Gastroesophageal sphincter (tissue), 3 donors: ENCODE measurements around the gene NFIA.

ENCODE experiments used
- EP300 ChIP-seq: sonication (generic); formaldehyde crosslinking; IDR thresholded peaks from one replicate; pipeline ENCODE4 v1.6.1; 2017; ENCODE audit warnings: antibody characterized with exemption, mild to moderate bottlenecking
- TF ChIP-seq, protein P1 (sequence below), 4 experiments: fragments of 200-600 bp in 2 of 4; fragments of 450-650 bp in 2 of 4; sonication (generic) in 1 of 4; IDR thresholded peaks; one replicate each; pipeline ENCODE4 v1.5.1; 2017 to 2019; ENCODE audit warnings: antibody characterized with exemption in 4 of 4, mild to moderate bottlenecking in 2 of 4, moderate library complexity in 2 of 4

DNA sequence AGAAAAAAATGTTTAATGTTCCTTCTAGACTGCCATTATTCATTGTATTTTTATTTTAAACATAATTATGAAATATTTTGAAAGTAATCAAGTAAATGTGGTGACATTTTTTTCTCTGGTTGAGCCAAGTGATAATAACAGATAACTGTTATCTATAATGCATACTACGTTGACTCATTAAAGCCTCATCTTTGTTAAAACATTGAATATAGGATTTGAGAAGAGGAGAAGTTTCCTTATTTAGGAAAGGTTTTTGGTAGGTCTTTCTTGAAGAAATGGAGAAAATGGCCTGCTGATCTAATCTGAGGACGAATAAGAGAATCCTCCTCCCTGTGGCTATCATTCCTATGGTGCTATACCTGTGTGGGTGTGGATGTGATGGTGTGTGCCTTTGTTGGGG lies 89.0 kb downstream of the NFIA start:
- TF ChIP-seq, protein P1, sequence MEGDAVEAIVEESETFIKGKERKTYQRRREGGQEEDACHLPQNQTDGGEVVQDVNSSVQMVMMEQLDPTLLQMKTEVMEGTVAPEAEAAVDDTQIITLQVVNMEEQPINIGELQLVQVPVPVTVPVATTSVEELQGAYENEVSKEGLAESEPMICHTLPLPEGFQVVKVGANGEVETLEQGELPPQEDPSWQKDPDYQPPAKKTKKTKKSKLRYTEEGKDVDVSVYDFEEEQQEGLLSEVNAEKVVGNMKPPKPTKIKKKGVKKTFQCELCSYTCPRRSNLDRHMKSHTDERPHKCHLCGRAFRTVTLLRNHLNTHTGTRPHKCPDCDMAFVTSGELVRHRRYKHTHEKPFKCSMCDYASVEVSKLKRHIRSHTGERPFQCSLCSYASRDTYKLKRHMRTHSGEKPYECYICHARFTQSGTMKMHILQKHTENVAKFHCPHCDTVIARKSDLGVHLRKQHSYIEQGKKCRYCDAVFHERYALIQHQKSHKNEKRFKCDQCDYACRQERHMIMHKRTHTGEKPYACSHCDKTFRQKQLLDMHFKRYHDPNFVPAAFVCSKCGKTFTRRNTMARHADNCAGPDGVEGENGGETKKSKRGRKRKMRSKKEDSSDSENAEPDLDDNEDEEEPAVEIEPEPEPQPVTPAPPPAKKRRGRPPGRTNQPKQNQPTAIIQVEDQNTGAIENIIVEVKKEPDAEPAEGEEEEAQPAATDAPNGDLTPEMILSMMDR (IDR thresholded peaks at IDR 0.05) = no peak
- TF ChIP-seq EP300 = no peak
